Effector CD8-positive, alpha-beta T cell (primary cell): ENCODE measurements around the gene CELSR1.
A peak's percentile ranks its signal among the peaks of the same experiment; 100 is the strongest.

Experiments
- DNase-seq: peaks from one replicate; lab custom pipeline; 2025; lab: John Stamatoyannopoulos, UW

Gene CELSR1

GRCh38 chr22:46349681-46350080 lies 187.7 kb downstream of the CELSR1 start:
- DNase-seq: no peak

- no peak for DNase-seq
Measured at GRCh38 chr22:46349238-46349637, 188.2 kb downstream of the CELSR1 start.

GRCh38 chr22:46348099-46348695 lies 189.2 kb downstream of the CELSR1 start:
- DNase-seq: no peak

DNA sequence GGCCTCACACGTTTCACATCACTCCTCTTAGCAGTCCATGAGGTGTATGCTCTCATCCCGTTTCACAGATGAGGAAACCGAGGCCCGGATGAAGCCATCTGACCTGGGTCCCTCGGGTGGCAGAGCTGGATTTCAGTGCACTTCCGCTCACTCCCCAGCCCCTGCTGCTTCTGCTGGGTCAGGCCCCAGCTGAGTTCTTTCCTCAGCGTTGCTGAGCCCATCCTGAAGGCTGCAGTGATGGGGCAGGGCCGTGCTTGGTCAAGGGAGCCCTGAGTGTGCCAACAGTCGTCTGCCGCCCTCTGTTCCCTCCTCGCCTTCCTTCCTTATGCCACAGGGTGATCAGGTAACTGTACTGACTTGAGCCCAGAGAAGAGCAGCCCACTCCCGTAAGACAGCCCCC lies 189.8 kb downstream of the CELSR1 start:
- no peak for DNase-seq

- no peak for DNase-seq
Measured at GRCh38 chr22:46346680-46347405, 190.6 kb downstream of the CELSR1 start.

- DNase-seq: no peak
Measured at GRCh38 chr22:46340676-46341075, 196.7 kb downstream of the CELSR1 start.

GRCh38 chr22:46339956-46340355 lies 197.5 kb downstream of the CELSR1 start:
- no peak for DNase-seq

DNA sequence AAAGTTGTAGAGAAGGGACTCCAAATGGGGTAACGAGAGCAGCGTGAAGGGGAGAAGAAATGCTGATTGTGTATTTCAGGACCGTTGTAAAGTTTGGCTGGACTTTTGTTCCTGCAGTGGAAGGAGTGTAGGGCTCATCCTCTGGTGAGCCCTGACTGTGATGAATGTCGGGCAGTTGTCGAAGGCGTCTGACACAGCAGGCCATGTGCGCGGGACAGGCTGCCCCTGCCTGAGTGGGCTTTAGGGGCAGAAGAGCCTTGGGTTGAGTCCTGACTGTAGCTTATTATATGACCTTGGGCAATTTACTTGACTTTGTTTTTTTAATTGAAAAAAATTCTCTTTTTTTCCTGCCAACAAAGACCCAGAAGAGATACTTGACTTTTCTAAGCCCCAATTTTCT lies 198.8 kb downstream of the CELSR1 start:
- DNase-seq: no peak

GRCh38 chr22:46337870-46338269 lies 199.6 kb downstream of the CELSR1 start:
- DNase-seq: no peak

DNA sequence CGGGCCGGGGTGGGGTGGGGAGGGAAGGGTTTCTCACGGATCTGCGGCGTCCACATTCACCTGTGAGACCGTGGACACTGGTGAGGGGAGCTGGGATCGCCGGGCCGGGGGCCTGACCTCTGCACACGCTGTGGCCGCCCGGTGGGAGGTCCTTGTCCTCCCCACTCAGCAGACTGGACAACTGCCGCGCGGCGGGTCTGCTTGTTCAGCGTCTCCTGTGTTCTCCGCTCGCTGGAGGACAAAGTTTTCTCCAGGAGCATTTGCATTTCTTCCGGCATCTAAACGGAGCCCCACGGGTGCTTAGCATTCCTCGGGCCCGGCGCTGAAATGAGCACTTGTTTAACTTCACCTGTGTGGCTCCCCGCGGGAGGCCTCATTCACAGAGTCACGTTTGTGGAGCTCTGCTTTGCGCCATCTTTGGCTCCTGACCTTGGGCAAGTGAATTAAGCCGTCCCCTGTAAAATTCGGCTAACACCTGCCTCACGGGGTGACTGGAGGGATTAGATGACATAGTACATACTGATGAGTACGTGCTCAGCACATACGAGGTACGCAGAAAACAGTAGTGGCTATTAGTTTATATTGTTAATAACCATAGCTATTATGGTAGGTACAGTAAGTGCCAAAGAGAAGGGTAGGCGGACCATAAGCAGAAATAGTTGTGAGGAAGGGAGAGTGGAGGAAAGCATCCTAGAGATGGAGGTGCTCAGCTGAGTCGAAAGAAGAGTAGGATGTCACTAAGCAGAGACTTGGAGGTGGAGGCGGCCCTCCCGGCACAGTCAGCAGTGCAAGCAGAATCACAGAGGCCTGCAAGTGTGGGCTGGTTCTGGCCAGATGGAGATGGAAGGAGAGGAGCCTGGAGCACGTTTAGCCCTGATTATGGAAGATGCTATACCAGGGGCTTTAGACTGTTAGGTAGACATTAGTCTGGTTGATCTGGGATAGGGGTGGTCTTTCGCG lies 201.0 kb downstream of the CELSR1 start:
- DNase-seq: no peak

DNA sequence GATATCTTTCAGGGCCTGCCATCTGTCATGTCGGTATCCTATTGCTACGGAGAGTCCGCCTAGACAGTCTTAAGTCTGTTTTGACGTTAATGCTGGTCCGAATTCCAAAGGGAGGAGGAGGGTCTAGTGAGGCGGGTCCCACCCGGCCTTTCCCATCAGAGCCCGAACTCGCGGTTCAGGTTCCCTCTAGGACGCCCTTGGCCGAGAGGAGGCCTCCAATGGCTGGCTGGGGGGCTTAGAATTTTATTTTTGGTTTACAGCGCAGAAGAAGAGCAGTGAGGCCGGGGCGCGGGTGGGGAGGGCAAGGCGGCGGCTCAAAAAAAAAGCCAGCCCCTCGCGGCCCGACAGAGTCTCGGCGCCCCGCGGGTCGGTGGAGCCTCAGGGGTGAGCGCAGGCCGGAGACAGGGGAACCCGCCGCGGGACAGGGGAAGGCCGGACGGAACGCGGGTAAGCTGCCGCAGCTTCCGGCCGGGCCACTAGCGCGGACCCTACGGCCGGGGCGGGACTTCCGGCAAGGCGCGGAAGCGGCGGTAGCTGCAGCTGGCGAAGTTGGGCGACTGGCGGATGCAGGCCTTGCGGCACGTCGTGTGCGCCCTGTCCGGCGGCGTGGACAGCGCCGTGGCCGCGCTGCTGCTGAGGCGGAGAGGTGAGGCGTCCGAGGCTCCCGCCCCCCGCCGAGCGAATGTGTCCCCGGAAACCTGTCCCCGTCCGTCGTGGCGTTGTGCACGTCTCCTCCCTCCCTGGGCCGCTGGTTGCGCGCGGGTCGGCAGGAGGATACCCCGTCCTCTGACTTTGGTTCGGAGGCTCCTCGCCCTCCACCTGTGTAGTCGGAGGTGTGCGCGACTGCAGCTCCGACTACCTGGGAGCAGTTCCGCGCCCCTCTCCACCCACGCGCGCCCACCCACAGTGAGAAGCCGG lies 202.0 kb downstream of the CELSR1 start, which contains the start of gene TRMU:
TSS of gene TRMU (plus strand) at position 514 of the 918 bp plus-strand sequence. CDS start at position 565, 51 bp downstream.
- peak; percentile 39 for DNase-seq

DNA sequence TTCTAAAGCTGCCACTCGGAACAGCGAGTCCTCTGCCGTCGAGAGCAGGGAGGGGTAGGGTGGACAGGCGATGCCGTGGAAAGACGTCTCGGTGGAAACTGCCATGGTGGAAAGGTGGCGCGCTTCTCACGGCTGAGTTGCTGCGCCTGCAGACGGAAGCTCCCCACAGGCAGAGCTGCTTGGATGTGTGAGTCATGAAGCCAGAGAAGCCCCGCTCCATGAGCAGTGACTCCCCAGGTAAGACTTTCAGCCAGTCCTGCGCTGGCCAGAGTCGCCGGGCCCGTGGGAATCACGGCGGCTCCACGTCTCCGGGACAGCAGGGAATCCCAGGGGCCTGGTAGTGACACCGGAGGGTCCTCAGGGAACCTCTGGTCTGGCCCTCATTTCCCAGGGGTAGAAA lies 205.9 kb downstream of the CELSR1 start:
- DNase-seq: no peak

DNA sequence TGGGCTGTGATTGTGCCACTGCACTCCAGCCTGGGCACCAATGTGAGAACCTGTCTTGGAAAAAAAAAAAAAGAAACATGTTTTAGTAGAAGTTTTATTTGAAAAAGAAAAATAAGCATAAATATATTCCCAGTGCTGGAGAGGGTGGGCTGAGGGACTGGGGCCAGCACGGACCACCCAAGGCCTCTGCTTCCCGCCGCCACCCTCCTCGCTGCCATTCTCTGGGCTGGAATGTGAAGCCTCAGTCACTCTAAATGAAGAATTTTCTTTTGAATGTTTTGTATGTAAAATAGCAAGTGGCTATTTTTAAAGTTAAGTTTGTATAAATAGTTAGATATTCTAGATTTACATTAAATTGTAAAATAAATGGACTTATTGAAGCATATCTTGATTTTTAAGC lies 207.0 kb downstream of the CELSR1 start:
- no peak for DNase-seq

- no peak for DNase-seq
Measured at GRCh38 chr22:46329616-46330015, 207.8 kb downstream of the CELSR1 start.

GRCh38 chr22:46328797-46329196 lies 208.6 kb downstream of the CELSR1 start:
- DNase-seq: no peak

DNA sequence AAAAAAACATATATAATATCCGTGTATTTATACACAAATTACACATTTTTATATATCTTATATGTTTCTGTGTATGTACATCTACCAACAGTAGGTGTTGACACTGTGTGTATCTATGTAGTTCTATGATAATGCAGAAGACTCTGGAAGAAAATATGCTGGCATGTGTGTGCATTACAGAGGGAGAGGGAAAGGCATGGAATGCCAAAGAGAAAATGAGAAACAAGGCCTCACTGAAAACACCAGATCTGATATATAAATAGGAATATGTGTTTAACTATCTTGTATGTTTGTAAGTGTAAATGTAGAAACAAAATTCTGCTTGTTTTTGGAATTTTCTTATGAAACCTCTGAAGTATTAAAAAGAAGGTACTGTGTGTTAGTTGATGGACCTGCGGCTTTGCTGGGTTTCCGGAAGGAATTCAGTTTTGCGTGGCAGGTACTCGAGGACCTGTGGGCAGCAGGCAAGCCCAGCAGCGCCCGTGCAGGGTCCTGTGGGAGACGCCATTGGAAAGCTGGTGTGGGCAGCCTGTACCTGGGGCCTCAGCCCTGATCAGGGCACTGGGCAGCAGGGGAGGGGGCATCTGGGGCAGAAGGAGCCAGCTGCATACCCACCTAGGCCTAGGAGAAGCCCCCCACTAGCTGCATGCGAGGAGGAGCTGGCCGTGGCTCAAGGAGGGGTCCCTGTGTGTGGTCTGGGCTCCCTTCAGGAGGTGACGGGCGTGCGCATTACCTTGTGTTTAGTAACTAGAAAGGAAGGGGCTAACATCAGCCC lies 209.5 kb downstream of the CELSR1 start:
- no peak for DNase-seq

DNA sequence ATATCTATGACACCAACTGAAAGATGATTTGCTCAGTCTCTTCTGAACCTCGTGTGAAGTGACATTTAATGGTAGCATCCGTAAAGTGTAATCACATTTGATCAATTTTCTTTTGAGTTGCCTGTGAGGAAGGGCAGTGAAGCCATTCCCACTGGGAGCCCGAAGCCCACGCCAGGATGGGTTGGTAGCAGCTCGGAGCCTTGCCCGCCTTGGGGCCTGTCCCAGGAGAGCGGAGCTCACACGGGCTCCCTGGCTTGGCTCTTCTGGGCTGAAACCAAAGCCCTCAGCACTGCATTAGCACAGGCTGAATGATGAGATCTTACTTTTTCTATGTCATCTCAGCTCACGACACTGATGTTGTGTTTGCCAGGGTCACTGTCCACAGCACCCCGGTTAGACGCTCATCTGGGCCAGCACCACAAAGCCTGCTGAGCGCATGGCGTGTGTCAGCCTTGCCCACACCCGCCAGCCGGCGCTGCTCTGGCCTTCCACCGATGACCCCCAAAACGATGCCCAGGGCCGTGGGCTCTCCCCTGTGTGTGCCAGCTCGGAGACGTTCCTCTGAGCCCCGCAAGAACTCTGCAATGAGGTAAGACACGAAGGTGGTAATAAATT lies 211.2 kb downstream of the CELSR1 start:
- DNase-seq: no peak

GRCh38 chr22:46323162-46323561 lies 214.3 kb downstream of the CELSR1 start:
- no peak for DNase-seq

GRCh38 chr22:46322711-46323110 lies 214.7 kb downstream of the CELSR1 start:
- DNase-seq: no peak

DNA sequence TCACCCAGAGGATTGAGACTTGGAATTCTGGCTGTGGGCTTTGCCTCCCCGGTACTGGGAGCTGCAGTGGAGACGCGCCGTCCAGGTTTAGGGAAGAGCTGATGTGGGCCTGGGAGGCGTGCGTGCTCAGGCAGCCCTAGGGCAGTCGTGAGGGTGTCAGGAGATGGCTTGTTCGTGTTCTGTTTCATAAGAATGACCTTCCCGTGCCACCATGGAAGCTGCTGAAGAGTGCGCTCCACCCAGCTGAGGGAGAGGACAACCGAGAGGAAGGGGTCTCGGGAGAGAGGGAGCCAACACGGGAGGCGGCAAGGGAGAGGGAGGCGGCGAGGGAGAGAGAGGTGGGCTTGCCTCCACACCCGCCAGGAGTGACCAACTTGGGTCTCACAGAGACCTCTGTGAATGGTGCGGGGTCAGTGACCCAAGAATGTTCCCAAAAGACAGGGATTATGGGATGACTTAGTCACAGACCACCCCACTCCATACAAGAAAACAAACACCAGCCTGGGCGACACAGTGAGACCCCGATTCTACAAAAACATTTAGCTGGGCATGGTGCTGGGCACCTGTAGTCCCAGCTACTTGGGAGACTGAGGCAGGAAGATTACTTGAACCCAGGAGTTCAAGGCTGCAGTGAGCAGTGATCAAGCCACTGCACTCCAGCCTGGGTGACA lies 216.6 kb downstream of the CELSR1 start:
- no peak for DNase-seq
